GM18526 (cell line): Measurements from ENCODE around the gene GPR183.

Experiments used
- POLR2A ChIP-seq: IDR thresholded peaks from 3 replicates; pipeline ENCODE4 v1.6.1; 2011; ENCODE audit not compliant: insufficient read length; ENCODE audit errors: extremely low read depth

Gene GPR183

DNA sequence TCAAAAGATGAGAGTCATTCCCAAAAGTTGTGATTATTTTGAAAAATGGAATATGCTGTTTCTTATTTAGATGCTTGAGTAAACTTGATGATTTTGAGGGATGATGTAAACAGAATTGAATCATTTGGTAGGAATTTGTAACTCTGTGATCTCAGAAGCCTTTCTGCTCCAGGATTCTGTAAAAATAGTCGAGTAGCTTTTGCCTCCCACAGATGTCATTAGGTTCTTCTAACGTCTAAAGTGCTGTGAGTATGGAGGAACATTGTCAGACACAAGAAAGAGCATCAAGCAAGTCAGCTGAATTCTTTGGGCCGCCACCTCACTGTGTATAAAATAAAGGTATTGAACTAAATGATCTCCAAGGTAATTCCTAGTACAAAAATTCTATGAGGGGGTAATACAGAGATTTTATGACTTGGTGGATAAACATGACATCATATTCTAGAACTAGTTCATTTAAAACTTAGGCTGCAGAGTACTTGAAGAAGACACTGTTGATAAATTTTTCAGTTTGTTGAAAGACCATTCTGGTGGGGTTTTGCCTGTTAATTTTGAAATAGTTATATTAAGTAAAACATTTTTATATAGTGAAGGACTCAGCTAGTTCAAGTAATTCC, 1.4 kb upstream of the GPR183 start:
- TF ChIP-seq POLR2A = no peak

DNA sequence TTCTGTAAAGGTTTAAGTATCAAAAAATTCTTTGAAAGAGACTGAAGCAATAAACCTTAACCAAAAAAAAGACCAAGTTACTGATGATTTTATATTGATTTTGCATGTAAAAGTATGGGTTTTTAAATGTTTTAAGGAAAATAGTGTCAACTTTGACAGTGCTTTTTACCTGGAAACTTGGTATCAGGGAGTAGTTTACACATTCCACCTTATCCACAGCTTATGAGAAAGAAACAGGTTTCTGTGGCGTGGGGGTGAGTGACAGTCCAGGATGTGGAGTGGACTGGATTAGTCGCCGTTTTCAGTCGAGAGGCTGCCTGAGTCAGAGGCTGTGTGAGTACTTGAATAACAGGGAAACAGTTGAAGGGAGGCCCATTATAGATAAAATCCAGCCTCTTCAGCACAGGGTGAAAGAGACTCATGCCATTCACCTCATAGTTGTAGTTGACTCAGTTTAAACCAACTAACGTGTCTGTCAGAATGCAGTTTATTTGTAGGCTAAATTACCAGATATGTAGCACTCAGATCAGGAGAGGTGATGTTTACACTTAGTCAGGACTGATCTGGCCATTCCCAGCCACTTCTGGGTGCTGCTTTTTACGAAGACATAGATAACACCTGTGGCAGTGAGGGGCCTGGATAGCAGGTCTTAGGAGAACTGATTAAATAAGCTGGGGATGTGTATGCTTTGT, 595 bp upstream of the GPR183 start:
- TF ChIP-seq POLR2A = no peak

GRCh38 chr13:99305566-99305965, 1.6 kb downstream of the GPR183 start:
- TF ChIP-seq POLR2A = no peak

- TF ChIP-seq POLR2A = no peak
Observed at GRCh38 chr13:99305158-99305557, 2.0 kb downstream of the GPR183 start.

DNA sequence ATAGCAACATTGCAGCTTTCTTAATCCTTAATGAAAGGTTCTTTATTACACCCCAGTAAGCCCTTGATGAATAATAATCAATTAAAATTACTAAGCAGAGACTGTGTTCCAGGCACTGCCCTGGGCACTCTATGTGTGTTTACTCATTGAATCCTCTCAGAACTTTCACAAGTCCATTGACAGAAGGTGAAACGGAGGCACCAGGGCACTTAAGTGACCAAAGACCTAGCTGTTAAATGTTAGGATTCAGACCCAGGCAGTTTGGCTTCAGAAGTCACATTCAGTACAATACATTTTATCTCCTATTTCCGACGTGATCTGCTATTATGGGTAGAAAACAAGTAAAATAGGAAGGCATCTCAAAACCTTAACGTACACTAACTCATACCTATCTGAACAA, 2.7 kb downstream of the GPR183 start:
- TF ChIP-seq POLR2A = no peak

DNA sequence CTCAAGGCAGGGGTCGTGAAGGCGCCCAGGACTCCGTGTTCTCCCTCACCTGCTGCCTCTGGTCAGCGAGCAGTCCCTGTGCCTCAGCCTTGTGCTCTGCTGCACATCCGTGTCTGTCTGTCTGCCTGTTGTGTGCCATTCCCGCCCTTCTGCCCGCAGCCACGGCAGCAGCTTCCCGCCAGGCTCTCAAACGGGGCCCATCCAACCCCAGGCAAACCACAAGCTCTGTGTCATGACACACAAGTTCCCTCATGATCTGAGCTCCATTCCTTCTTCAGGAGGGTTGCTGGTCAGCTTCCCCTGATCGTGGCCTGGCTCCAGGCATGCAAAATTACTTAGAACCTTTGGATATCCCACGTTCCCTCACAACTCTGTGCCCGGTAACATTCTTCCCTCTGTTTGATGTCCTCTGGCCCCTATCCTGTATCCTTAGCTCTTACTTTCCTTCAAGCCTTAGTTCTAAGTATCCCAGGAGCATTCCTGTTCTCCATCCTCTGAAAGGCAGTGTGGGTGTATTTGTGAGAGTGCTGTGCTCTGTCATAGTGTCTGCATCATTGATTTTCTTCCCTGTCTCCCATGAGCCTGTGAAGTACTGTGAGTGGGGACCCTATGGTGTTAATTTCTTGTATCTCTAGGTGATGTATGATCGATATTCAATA, 3.2 kb downstream of the GPR183 start:
- no peak for TF ChIP-seq POLR2A

GRCh38 chr13:99302637-99303505, 4.3 kb downstream of the GPR183 start:
- no peak for TF ChIP-seq POLR2A

GRCh38 chr13:99301913-99302636, 5.1 kb downstream of the GPR183 start:
- TF ChIP-seq POLR2A = no peak

- TF ChIP-seq POLR2A = no peak
Observed at GRCh38 chr13:99301056-99301838, 6.0 kb downstream of the GPR183 start.

DNA sequence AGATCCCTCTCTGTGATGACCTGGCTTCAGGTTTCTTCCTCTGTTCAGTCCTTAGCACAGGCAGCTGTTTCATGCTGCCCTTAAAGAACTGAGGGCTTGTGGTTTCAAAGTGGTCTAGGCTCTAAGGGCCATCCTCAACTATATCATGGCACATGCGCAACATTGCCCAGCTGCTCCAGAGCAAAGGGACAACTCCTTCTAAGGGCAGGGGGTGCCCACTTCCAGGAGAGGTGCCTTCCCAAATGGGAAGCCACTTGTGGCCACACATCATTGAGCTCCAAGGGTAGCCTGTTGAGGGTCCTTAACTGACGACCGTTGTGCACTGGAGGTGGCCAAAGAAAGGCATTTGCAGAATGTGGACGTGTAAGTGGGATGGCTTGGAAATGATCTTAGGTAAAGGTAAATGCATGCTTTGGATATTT, 7.3 kb downstream of the GPR183 start:
- no peak for TF ChIP-seq POLR2A

DNA sequence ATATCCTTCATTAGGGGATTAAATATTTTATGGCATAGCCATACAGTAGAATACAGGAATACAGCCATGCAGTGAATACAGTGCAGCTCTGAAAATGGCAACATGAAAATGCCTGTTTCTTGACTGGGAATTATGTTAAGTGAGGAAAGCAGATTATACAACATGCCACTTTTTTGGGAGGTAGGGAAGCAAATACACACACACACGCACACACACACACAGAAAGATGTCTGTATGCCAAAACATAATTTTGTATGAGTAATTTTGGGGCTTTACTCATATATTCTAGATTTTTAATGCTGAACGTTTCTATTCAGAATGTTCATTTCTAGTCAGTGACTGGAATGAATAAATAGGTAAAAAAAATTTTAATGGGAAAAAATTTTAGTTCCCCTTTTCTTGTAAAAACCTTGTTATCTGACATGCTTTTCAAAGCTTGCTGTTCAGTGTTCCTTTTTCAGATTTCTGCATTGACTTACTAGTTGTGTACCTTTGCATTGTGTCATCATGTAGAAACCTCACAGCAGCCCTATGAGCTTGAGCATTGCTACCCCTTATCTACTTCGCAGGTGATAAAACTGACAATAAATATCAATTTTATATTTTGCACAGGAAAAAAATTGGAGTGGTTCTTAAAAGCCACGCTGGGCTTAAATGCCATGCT, 7.8 kb downstream of the GPR183 start:
- no peak for TF ChIP-seq POLR2A

DNA sequence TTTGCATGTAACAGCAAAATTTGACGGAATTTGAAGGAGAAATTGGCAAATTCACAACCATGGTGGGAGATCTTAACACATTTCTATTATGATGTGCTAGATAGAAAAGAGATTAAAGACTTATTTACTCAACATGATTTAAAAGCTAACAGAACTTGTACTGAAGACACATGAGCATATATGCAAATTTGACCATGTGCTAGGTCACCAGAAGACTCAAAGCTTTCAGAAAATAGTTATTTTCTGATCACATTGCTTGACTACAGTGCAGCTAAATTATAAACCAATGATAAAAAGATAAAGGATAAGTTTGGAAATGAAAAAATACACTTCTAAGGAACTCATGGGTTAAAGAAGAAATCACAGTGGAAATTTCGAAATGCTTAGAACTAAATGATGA, 9.1 kb downstream of the GPR183 start:
- no peak for TF ChIP-seq POLR2A

GRCh38 chr13:99297331-99297730, 9.9 kb downstream of the GPR183 start:
- no peak for TF ChIP-seq POLR2A

GRCh38 chr13:99296398-99296797, 10.8 kb downstream of the GPR183 start:
- no peak for TF ChIP-seq POLR2A
